Parathyroid adenoma (tissue), 2 donors: Measurements from ENCODE around the gene MACIR.

ENCODE experiments used
- H2AFZ ChIP-seq: fragments of 300-600 bp; sonication (generic); one replicate; pipeline ENCODE4 v1.7.0; 2017; ENCODE audit warnings: antibody characterized with exemption, mild to moderate bottlenecking
- H3K27ac ChIP-seq: fragments of 300-600 bp; sonication (generic); one replicate; pipeline ENCODE4 v1.7.0; 2017
- H3K27me3 ChIP-seq: fragments of 300-600 bp; sonication (generic); one replicate; pipeline ENCODE4 v1.7.0; 2017; ENCODE audit warnings: low read length; ENCODE audit not compliant: control insufficient read depth, insufficient read depth
- H3K36me3 ChIP-seq: fragments of 300-600 bp; sonication (generic); one replicate; pipeline ENCODE4 v1.7.0; 2017; ENCODE audit warnings: low read length; ENCODE audit not compliant: control insufficient read depth, insufficient read depth
- H3K4me1 ChIP-seq: fragments of 300-600 bp; sonication (generic); one replicate; pipeline ENCODE4 v1.7.0; 2017; ENCODE audit warnings: control low read depth
- H3K4me2 ChIP-seq: fragments of 300-600 bp; sonication (generic); one replicate; pipeline ENCODE4 v1.7.0; 2017; ENCODE audit warnings: low read length
- H3K4me3 ChIP-seq: fragments of 300-600 bp; sonication (generic); one replicate; pipeline ENCODE4 v1.7.0; 2017; ENCODE audit warnings: low read depth, low read length
- H3K79me2 ChIP-seq: fragments of 300-600 bp; sonication (generic); one replicate; pipeline ENCODE4 v1.7.0; 2017; ENCODE audit warnings: control low read depth
- H3K9ac ChIP-seq: fragments of 300-600 bp; sonication (generic); one replicate; pipeline ENCODE4 v1.7.0; 2017; ENCODE audit warnings: mild to moderate bottlenecking
- H3K9me3 ChIP-seq: fragments of 300-600 bp; sonication (generic); one replicate; pipeline ENCODE4 v1.7.0; 2017; ENCODE audit warnings: low read length; ENCODE audit not compliant: control insufficient read depth
- CTCF ChIP-seq: fragments of 300-600 bp; sonication (generic); IDR thresholded peaks from one replicate; pipeline ENCODE4 v1.7.0; 2017; ENCODE audit warnings: antibody characterized with exemption, mild to moderate bottlenecking
- donor health status: primary hyperparathyroidism.

MACIR gene

GRCh38 chr5:103258368-103258956 lies at the start of gene MACIR:
Gene MACIR (plus strand): TSS chr5:103258763. CDS start chr5:103275920, 17,157 bp downstream.
- Histone ChIP-seq H3K9ac (peak within 1 kb of the TSS; percentile 0), H3K27ac (peak within 1 kb of the TSS; percentile 73), H3K27me3 (no peaks in the 10 kb centered on the region), H3K79me2 (peaks cover 5% of the 10 kb centered on the region), H3K4me1 (peaks cover 8% of the 10 kb centered on the region), H3K9me3 (no peaks in the 10 kb centered on the region), H3K4me2 (peak within 1 kb of the TSS; percentile 79), H3K36me3 (no peaks in the 10 kb centered on the region), H2AFZ (peak within 1 kb of the TSS; percentile 69), H3K4me3 (peak within 1 kb of the TSS; percentile 69)
- TF ChIP-seq CTCF, result peak; percentile 26

- Histone ChIP-seq H3K4me1 (peaks cover 5% of the 10 kb centered on the region), H3K4me3 (no peak overlapping the region), H3K36me3 (no peaks in the 10 kb centered on the region), H3K79me2 (no peaks in the 10 kb centered on the region), H3K27me3 (no peaks in the 10 kb centered on the region), H2AFZ (no peak overlapping the region), H3K27ac (no peak overlapping the region), H3K4me2 (no peak overlapping the region), H3K9ac (no peak overlapping the region), H3K9me3 (no peaks in the 10 kb centered on the region)
- no peak for TF ChIP-seq CTCF
Observed at GRCh38 chr5:103209065-103209464, 49.5 kb upstream of the MACIR start.

- Histone ChIP-seq H3K9me3 (no peaks in the 10 kb centered on the region), H3K27me3 (no peaks in the 10 kb centered on the region), H3K36me3 (no peaks in the 10 kb centered on the region), H3K4me2 (no peak overlapping the region), H2AFZ (no peak overlapping the region), H3K4me3 (no peak overlapping the region), H3K4me1 (peaks cover 5% of the 10 kb centered on the region), H3K27ac (no peak overlapping the region), H3K79me2 (no peaks in the 10 kb centered on the region), H3K9ac (no peak overlapping the region)
- TF ChIP-seq CTCF, result no peak
Observed at GRCh38 chr5:103210952-103211351, 47.6 kb upstream of the MACIR start.

GRCh38 chr5:103211576-103212561 lies 46.7 kb upstream of the MACIR start:
- Histone ChIP-seq H3K36me3 (no peaks in the 10 kb centered on the region), H3K4me1 (peaks cover 5% of the 10 kb centered on the region), H2AFZ (no peak overlapping the region), H3K4me2 (no peak overlapping the region), H3K27me3 (no peaks in the 10 kb centered on the region), H3K79me2 (no peaks in the 10 kb centered on the region), H3K27ac (no peak overlapping the region), H3K9ac (no peak overlapping the region), H3K9me3 (no peaks in the 10 kb centered on the region), H3K4me3 (no peak overlapping the region)
- TF ChIP-seq CTCF, result no peak
